ENCODE measurements around the gene PGP.

DNA sequence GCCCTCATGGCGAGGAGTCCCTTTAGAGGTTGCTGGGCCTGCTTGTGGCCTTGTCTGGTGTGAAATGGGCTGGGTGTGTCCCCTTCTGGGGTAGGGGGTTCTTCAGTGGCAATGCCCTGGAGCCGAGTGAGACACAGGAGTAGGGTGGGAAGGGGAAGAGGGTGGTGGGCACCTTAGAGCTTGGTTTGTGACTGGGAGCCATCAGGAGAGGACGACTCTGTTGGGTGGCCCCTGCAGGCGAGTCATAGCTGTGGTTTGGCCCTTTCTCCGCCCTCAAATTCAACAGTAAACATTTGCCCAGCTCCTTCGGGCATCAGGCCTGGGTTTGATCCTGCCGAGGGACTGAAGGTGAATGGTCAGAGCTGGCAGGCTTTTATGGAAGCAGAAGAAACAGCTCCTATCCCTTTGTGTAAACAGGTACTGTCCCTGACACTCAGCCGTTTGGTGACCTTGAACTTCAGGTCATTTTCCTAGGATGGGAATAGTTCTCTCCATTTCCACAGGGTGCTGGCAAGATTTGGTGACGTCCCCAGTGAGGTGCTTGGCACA is 11.7 kb upstream of the PGP start:
- TF ChIP-seq SPI1 (IDR thresholded peaks at IDR 0.05; ENCODE audit: borderline replicate concordance, insufficient read depth, low read depth, low read length) (no peak), POLR2AphosphoS5 (IDR thresholded peaks at IDR 0.05; ENCODE audit: low read length) (no peak), RBBP5 (conservative IDR thresholded peaks at IDR 0.05) (no peak), KAT2A (conservative IDR thresholded peaks at IDR 0.05; ENCODE audit: control insufficient read depth, low read depth, low read length) (no peak), SIX5 (IDR thresholded peaks at IDR 0.05; ENCODE audit: low read depth, low read length, severe bottlenecking) (no peak), MXI1 (IDR thresholded peaks at IDR 0.05; ENCODE audit: low read depth, low read length) (no peak), SMC3 (IDR thresholded peaks at IDR 0.05; ENCODE audit: borderline replicate concordance, low read length) (no peak), MTA3 (IDR thresholded peaks at IDR 0.05; ENCODE audit: borderline replicate concordance, low read length) (no peak), BHLHE40 (IDR thresholded peaks at IDR 0.05; ENCODE audit: borderline replicate concordance in 1 of 2, low read depth in 2 of 2, low read length in 1 of 2) (no peak)
- TF ChIP-seq, protein P1, sequence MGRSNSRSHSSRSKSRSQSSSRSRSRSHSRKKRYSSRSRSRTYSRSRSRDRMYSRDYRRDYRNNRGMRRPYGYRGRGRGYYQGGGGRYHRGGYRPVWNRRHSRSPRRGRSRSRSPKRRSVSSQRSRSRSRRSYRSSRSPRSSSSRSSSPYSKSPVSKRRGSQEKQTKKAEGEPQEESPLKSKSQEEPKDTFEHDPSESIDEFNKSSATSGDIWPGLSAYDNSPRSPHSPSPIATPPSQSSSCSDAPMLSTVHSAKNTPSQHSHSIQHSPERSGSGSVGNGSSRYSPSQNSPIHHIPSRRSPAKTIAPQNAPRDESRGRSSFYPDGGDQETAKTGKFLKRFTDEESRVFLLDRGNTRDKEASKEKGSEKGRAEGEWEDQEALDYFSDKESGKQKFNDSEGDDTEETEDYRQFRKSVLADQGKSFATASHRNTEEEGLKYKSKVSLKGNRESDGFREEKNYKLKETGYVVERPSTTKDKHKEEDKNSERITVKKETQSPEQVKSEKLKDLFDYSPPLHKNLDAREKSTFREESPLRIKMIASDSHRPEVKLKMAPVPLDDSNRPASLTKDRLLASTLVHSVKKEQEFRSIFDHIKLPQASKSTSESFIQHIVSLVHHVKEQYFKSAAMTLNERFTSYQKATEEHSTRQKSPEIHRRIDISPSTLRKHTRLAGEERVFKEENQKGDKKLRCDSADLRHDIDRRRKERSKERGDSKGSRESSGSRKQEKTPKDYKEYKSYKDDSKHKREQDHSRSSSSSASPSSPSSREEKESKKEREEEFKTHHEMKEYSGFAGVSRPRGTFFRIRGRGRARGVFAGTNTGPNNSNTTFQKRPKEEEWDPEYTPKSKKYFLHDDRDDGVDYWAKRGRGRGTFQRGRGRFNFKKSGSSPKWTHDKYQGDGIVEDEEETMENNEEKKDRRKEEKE (IDR thresholded peaks at IDR 0.05): no peak
